Endothelial cell of umbilical vein (primary cell): Measurements from ENCODE around the gene FOXL1.

Source experiments
- POLR2A ChIP-seq: IDR thresholded peaks from 2 replicates; pipeline ENCODE4 v1.6.1; 2012; ENCODE audit warnings: low read depth, mild to moderate bottlenecking, control low read depth, low read length
- TF ChIP-seq, protein P1 (sequence below), 2 donors: IDR thresholded peaks; 1 replicate in 1 of 2; 2 replicates in 1 of 2; pipeline ENCODE4 v1.5.1; 2011; ENCODE audit warnings: low read length in 2 of 2, mild to moderate bottlenecking in 2 of 2, moderate library complexity in 2 of 2, control low read depth in 1 of 2, inconsistent platforms in 1 of 2, low read depth in 1 of 2; ENCODE audit not compliant: insufficient read depth in 1 of 2; ENCODE audit errors: extremely low read depth in 1 of 2

DNA sequence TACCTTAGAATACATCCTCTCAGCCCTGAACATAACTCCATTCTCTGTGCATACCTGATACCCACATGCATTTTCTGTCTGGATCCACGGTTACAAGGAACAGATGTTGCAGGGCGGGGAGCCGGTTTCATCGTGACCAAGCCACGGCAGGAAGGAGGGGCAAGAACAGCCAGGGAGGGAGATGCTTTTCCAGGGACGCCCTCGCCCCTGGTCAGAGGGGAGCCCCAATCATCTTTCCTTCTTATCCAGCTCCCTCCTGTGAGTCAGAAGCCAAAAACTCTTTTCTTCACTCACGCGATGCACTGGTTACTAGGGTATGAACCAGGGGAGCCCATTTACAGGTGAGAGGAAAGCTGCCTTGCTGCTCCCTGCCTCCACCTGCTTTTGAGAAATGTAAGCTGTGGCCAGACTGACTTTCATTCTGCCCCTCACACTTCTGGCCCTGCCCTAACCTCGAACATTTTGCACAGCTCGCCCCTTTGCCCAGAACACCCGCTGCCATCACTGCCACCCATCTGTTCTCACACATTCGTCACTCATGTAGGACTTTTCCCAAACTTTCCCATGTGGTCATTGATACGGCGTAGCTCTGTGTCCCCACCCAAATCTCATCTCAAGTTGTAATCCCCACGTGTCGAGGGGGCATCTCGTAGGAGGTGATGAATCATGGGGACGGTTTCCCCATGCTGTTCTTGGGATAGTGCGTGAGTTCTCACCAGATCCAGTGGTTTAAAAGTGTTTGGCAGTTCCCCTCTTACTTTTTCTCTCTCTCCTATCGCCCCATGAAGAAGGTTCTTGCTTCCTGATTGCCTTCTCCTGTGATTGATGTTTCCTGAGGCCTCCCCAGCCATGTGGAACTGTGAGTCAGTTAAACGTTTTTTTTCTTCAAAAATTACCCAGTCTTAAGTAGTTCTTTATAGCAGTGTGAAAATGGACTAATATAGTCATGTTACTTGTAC, 20.5 kb downstream of the FOXL1 start:
- no peak for TF ChIP-seq POLR2A
- TF ChIP-seq, protein P1, sequence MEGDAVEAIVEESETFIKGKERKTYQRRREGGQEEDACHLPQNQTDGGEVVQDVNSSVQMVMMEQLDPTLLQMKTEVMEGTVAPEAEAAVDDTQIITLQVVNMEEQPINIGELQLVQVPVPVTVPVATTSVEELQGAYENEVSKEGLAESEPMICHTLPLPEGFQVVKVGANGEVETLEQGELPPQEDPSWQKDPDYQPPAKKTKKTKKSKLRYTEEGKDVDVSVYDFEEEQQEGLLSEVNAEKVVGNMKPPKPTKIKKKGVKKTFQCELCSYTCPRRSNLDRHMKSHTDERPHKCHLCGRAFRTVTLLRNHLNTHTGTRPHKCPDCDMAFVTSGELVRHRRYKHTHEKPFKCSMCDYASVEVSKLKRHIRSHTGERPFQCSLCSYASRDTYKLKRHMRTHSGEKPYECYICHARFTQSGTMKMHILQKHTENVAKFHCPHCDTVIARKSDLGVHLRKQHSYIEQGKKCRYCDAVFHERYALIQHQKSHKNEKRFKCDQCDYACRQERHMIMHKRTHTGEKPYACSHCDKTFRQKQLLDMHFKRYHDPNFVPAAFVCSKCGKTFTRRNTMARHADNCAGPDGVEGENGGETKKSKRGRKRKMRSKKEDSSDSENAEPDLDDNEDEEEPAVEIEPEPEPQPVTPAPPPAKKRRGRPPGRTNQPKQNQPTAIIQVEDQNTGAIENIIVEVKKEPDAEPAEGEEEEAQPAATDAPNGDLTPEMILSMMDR (IDR thresholded peaks at IDR 0.05; ENCODE audit: extremely low read depth in 1 of 2, insufficient read depth in 1 of 2, low read depth in 1 of 2, low read length in 2 of 2), result no peak
